Activated naive CD8-positive, alpha-beta T cell (primary cell): ENCODE results near the gene B3GAT1.

Experiments used
- H3K27ac Mint-ChIP-seq: one replicate; pipeline ENCODE4 v1.8.0; 2021; ENCODE audit warnings: mixed read lengths
- H3K27me3 Mint-ChIP-seq: one replicate; pipeline ENCODE4 v1.8.0; 2021; ENCODE audit warnings: mixed read lengths
- H3K36me3 Mint-ChIP-seq: one replicate; pipeline ENCODE4 v1.8.0; 2021; ENCODE audit warnings: mixed read lengths
- H3K4me1 Mint-ChIP-seq: one replicate; pipeline ENCODE4 v1.8.0; 2021; ENCODE audit warnings: low read depth, mixed read lengths
- H3K4me3 Mint-ChIP-seq: one replicate; pipeline ENCODE4 v1.8.0; 2021; ENCODE audit warnings: mild to moderate bottlenecking, mixed read lengths
- H3K9me3 Mint-ChIP-seq: one replicate; pipeline ENCODE4 v1.8.0; 2021; ENCODE audit warnings: low read depth, mixed read lengths

The B3GAT1 gene

DNA sequence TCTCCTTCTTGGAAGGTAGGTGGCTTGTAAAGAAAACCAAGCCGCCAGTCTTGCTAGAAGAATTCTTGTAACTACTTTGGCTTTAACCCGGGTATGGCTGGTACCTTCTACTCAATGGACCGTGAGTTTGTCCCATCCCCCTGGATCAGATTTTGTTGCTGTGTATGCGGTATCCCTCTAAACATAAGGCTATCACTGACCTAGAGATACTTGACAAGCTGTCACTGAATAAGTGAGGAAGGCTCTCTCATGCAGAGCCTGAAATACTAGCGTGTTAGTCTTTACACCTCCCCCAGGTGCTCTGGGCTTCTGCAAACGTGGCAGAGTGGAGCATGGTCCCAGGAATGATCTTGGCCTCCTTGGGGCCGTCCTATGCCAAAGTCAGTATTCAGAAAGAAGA lies 45.8 kb downstream of the B3GAT1 start:
- peaks cover 6% of the 10 kb centered on the region for H3K4me1 Mint-ChIP-seq
- H3K27me3 Mint-ChIP-seq = no peaks in the 10 kb centered on the region
- H3K9me3 Mint-ChIP-seq = no peaks in the 10 kb centered on the region
- H3K36me3 Mint-ChIP-seq = peaks cover 6% of the 10 kb centered on the region
- H3K27ac Mint-ChIP-seq = no peak overlapping the region
- no peak overlapping the region for H3K4me3 Mint-ChIP-seq

- no peaks in the 10 kb centered on the region for H3K9me3 Mint-ChIP-seq
- H3K4me3 Mint-ChIP-seq = no peak overlapping the region
- H3K27me3 Mint-ChIP-seq = peaks cover 2% of the 10 kb centered on the region
- no peak overlapping the region for H3K27ac Mint-ChIP-seq
- peaks cover 8% of the 10 kb centered on the region for H3K4me1 Mint-ChIP-seq
- H3K36me3 Mint-ChIP-seq = peaks cover 6% of the 10 kb centered on the region
These were observed 46.8 kb downstream of the B3GAT1 start for GRCh38 chr11:134365011-134365925.

DNA sequence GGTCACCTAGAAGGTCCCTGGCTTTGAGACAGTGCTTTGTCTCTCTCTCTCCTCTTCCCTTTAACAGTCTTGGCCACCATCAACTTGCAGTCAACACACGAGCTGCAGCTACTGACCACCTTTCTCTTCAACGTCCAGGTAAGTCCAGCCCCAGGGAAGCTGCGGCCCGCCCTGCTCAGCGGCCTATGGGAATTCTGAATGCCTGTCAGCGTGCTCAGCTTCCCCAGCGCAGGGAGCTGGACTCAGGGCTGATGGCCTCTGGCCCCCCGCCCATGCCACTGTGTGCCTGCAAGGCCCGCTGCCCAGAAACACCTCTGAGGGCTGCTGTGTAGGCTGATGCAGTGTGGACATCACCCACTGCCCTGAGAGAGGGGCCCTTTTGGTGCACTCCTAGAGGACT lies 47.8 kb downstream of the B3GAT1 start:
- Mint-ChIP-seq H3K4me3 (no peak overlapping the region), H3K27ac (no peak overlapping the region), H3K4me1 (peaks cover 16% of the 10 kb centered on the region), H3K9me3 (no peaks in the 10 kb centered on the region), H3K36me3 (peaks cover 3% of the 10 kb centered on the region), H3K27me3 (peaks cover 8% of the 10 kb centered on the region)

DNA sequence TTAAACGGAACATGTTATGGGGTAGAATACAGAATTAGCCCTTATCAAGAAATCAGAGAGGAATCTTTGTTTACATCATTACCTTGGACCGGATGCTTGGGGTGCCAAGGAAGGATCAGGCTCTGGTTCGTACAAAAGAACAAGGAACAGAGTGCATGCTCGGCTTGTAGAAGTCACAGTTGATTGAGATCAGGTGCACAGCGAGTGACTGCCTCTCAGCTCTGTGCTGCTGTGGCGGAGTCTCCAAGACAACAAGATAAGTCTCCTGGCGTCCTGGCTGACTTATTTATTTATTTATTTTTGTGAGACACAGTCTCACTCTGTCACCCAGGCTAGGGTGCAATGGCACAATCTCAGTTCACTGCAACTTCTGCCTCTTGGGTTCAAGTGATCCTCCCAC lies 48.5 kb downstream of the B3GAT1 start:
- Mint-ChIP-seq H3K36me3 (peaks cover 3% of the 10 kb centered on the region), H3K4me3 (no peak overlapping the region), H3K27me3 (peaks cover 8% of the 10 kb centered on the region), H3K27ac (no peak overlapping the region), H3K4me1 (peaks cover 16% of the 10 kb centered on the region), H3K9me3 (no peaks in the 10 kb centered on the region)

DNA sequence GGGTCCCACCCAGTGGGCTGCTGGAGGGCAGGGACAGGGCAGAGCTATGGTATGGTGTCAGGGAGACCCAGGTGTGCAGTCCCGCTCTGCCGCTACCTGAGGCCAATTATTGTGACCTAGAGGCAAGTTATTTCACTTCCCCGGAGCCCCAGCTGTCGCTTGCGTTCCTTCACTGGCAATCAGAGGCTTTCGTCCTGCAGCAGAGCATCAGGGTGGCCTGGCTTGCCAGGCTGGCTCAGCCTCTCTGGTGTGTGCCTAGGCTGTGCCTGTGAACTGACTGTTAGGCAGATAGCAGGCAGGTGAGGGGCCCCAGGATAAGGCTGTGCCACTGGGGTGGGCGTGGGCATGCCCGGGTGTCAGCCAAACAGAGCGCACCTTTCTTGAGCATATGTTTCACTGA lies 48.9 kb downstream of the B3GAT1 start:
- Mint-ChIP-seq H3K27me3 (peaks cover 8% of the 10 kb centered on the region), H3K27ac (no peak overlapping the region), H3K9me3 (no peaks in the 10 kb centered on the region), H3K36me3 (peaks cover 3% of the 10 kb centered on the region), H3K4me3 (no peak overlapping the region), H3K4me1 (peaks cover 16% of the 10 kb centered on the region)

DNA sequence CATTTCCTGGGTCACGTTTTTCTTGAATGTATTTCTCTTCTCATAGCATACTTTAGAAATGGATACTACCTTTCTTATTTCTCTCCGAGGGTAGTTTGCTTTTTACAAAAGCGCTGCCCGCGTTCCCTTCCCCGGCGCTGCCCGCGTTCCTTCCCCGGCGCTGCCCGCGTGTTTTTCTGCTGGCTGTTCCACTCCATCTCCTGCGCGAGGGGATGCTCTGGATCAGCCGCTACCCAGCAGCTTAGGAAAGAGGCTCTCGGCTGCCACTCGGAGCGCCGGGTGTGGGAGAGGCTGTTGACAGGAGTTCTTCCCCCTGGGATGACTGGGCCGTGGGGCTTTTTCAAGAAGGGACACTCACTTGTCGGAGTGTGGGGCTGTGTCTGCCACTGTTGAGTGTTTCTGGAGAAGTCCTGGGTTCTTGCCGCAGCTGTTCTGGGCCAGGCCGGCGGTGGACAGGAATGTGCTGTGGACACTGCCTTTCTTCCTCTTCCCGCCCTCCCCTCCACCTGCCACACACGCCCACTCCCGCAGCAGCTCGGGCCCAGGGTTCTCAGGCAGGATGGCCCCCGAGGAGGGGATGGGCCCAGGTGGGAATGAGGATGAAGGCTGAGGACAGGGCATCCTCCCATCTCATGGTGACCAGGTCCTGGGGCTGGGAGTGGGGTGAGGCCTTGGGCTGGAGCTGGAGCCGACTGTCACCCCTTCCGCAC lies 49.7 kb downstream of the B3GAT1 start:
- no peak overlapping the region for H3K4me3 Mint-ChIP-seq
- H3K27me3 Mint-ChIP-seq = peaks cover 8% of the 10 kb centered on the region

GRCh38 chr11:134361661-134362060 lies 50.4 kb downstream of the B3GAT1 start:
- H3K4me3 Mint-ChIP-seq = no peak overlapping the region
- no peaks in the 10 kb centered on the region for H3K9me3 Mint-ChIP-seq
- H3K27ac Mint-ChIP-seq = peak overlapping the region; percentile 34
- H3K4me1 Mint-ChIP-seq = peaks cover 16% of the 10 kb centered on the region
- H3K27me3 Mint-ChIP-seq = peaks cover 8% of the 10 kb centered on the region
- peaks cover 3% of the 10 kb centered on the region for H3K36me3 Mint-ChIP-seq

More for the DNA sequence above, 49.7 kb downstream of the B3GAT1 start:
- Mint-ChIP-seq H3K36me3 (peaks cover 3% of the 10 kb centered on the region), H3K9me3 (no peaks in the 10 kb centered on the region), H3K4me1 (peaks cover 16% of the 10 kb centered on the region), H3K27ac (peak overlapping the region; percentile 34)

DNA sequence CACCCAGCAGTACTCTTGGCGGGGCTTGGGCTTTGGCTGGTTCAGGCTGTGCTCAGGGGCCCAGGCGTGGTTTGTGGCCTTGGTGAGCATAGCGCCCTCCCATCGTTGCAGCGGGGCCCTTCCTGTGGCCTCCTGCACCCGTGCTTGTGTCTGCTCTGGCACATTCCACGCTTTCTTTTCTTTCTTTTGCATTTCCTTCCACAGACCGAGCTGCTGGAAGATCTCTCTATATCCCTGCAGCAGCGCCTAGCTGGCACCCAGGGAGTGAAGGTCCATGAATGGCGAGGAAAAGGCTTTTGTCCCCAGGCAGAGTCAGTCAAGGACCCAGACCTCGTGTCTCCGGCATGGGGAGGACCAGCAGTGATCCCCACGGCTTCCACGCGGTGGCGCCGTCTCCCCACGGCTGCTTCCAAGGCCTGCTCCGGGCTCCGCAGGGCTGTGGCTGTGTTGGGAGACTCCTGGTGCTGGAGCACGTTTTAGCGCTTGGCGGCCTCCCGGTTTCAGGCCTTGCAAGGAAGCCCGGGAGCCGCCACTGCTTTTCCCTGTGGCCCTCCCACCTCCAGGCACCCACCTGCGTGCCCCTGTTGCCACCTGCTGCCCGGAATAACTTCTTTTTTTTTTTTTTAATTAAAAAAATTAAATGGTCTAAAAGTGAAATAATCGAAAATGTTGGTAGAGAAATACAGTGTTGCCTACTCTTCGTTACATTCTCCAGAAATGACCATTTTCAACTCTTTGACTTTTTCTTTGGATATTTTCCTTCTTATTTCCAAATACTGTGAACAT lies 51.8 kb downstream of the B3GAT1 start:
- no peak overlapping the region for H3K4me3 Mint-ChIP-seq
- H3K4me1 Mint-ChIP-seq = peaks cover 16% of the 10 kb centered on the region
- no peak overlapping the region for H3K27ac Mint-ChIP-seq
- H3K36me3 Mint-ChIP-seq = peaks cover 3% of the 10 kb centered on the region
- no peaks in the 10 kb centered on the region for H3K9me3 Mint-ChIP-seq
- peaks cover 8% of the 10 kb centered on the region for H3K27me3 Mint-ChIP-seq

- Mint-ChIP-seq H3K36me3 (peaks cover 3% of the 10 kb centered on the region), H3K4me1 (peaks cover 16% of the 10 kb centered on the region), H3K4me3 (no peak overlapping the region), H3K9me3 (no peaks in the 10 kb centered on the region), H3K27ac (no peak overlapping the region), H3K27me3 (peaks cover 8% of the 10 kb centered on the region)
These were observed 52.4 kb downstream of the B3GAT1 start for GRCh38 chr11:134359646-134360045.

GRCh38 chr11:134358856-134359490 lies 53.1 kb downstream of the B3GAT1 start:
- Mint-ChIP-seq H3K36me3 (peaks cover 3% of the 10 kb centered on the region), H3K27ac (no peak overlapping the region), H3K9me3 (no peaks in the 10 kb centered on the region), H3K4me3 (no peak overlapping the region), H3K4me1 (peaks cover 16% of the 10 kb centered on the region), H3K27me3 (peaks cover 8% of the 10 kb centered on the region)

DNA sequence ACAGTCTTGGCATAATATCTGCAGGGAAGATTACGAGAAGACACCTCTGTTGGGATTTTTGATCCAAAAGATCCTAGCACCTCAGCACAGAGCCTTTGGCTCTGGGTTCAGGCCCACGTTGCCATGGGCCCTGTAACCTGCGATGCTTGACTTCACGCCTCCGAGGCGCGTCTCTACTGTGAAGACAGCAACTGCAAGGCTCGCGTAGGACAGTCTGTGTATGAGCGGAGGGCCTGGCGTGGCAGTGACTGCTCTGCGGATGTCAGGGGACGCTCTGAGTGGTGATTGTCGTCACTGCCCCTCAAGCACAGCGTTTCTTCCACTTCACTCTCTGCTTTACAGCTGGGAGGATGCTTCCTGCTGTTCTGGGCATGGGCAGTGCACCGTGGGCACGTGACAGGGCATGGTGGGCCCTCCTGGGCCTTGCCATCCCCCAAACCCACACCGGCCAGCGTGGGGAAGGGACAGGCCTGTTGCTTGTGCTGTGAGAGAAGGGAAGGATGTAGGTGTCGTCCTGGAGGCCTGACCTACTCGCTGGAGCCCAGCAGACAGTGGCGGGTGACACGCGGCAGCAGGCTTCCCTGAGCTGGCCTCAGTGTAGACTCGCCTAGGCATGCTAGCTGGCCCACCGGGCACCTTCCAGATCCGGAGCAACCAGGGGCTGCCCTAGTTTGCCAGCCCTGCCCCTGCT lies 53.7 kb downstream of the B3GAT1 start:
- Mint-ChIP-seq H3K27ac (no peak overlapping the region), H3K4me1 (peaks cover 16% of the 10 kb centered on the region), H3K4me3 (no peak overlapping the region), H3K36me3 (peaks cover 5% of the 10 kb centered on the region), H3K27me3 (peaks cover 8% of the 10 kb centered on the region), H3K9me3 (peaks cover 3% of the 10 kb centered on the region)

DNA sequence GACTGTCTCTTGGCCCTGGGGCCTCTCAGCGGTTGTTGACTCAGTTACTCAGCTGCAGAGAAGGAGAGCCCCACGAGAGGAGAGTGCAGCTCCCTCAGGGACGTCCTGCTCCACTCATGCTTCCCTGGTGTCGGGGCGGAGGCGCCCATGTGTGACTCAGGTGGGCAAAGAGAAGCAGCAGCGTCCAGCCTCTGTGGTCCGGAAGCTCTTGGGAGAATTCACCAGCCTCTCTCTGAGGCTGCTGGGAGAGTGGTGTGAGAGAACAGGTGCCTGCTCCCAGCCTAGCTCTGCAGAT lies 54.5 kb downstream of the B3GAT1 start:
- peaks cover 8% of the 10 kb centered on the region for H3K27me3 Mint-ChIP-seq
- H3K4me3 Mint-ChIP-seq = no peak overlapping the region
- H3K4me1 Mint-ChIP-seq = peaks cover 16% of the 10 kb centered on the region
- H3K27ac Mint-ChIP-seq = no peak overlapping the region
- H3K9me3 Mint-ChIP-seq = peaks cover 3% of the 10 kb centered on the region
- H3K36me3 Mint-ChIP-seq = peaks cover 5% of the 10 kb centered on the region

- Mint-ChIP-seq H3K4me1 (peaks cover 14% of the 10 kb centered on the region), H3K27ac (no peak overlapping the region), H3K4me3 (no peak overlapping the region), H3K9me3 (peaks cover 3% of the 10 kb centered on the region), H3K36me3 (peaks cover 3% of the 10 kb centered on the region), H3K27me3 (peaks cover 8% of the 10 kb centered on the region)
These were observed 55.1 kb downstream of the B3GAT1 start for GRCh38 chr11:134356656-134357544.
